Measurements from ENCODE around the gene NISCH. TPM values are rescaled to one million over a fixed set of nuclear protein-coding genes. Genes with fewer than 3 reads are reported as not detected.
A peak's percentile ranks its signal among the peaks of the same experiment; 100 is the strongest.

NISCH gene
- total and polyA plus RNA-seq, 4 donors: 91.5 to 161 (median 113) TPM

- Histone ChIP-seq H3K9me3 (ENCODE audit: control insufficient read depth, insufficient read depth, low read length) (no peaks in the 10 kb centered on the region), H3K36me3 (ENCODE audit: control insufficient read depth, insufficient read depth, low read length) (peaks cover 72% of the 10 kb centered on the region), H3K27me3 (ENCODE audit: control insufficient read depth, insufficient read depth, low read length) (no peaks in the 10 kb centered on the region), H3K4me3 (ENCODE audit: low read depth, low read length) (no peak overlapping the region), H3K4me1 (ENCODE audit: control insufficient read depth, insufficient read depth, low read length) (peaks cover 6% of the 10 kb centered on the region), H3K27ac (ENCODE audit: low read depth, low read length) (no peak overlapping the region)
- no peak for DNase-seq (ENCODE audit: low read depth in 4 of 6, low spot score in 6 of 6)
- 94% methylated on average over 3 of the region's 4 CpGs for WGBS (ENCODE audit: insufficient coverage)
These were observed 15.5 kb downstream of the NISCH start for GRCh38 chr3:52470920-52471319.

- WGBS (ENCODE audit: insufficient coverage): 70% methylated on average over 26 of the region's 26 CpGs
- H3K27ac ChIP-seq (ENCODE audit: low read depth, low read length): no peak overlapping the region
- no peaks in the 10 kb centered on the region for H3K9me3 ChIP-seq (ENCODE audit: control insufficient read depth, insufficient read depth, low read length)
- H3K36me3 ChIP-seq (ENCODE audit: control insufficient read depth, insufficient read depth, low read length): peaks cover 73% of the 10 kb centered on the region
- no peaks in the 10 kb centered on the region for H3K27me3 ChIP-seq (ENCODE audit: control insufficient read depth, insufficient read depth, low read length)
- H3K4me1 ChIP-seq (ENCODE audit: control insufficient read depth, insufficient read depth, low read length): peaks cover 6% of the 10 kb centered on the region
- peak in 3 of 6 donors; percentile 11 to 48 (median 44) for DNase-seq (ENCODE audit: low read depth in 4 of 6, low spot score in 6 of 6)
- no peak overlapping the region for H3K4me3 ChIP-seq (ENCODE audit: low read depth, low read length)
These were observed 16.2 kb downstream of the NISCH start for GRCh38 chr3:52471371-52472238.

- Histone ChIP-seq H3K4me3 (ENCODE audit: low read depth, low read length) (no peak overlapping the region), H3K9me3 (ENCODE audit: control insufficient read depth, insufficient read depth, low read length) (no peaks in the 10 kb centered on the region), H3K27me3 (ENCODE audit: control insufficient read depth, insufficient read depth, low read length) (no peaks in the 10 kb centered on the region), H3K4me1 (ENCODE audit: control insufficient read depth, insufficient read depth, low read length) (peaks cover 6% of the 10 kb centered on the region), H3K27ac (ENCODE audit: low read depth, low read length) (no peak overlapping the region), H3K36me3 (ENCODE audit: control insufficient read depth, insufficient read depth, low read length) (peaks cover 76% of the 10 kb centered on the region)
- DNase-seq (ENCODE audit: low read depth in 4 of 6, low spot score in 6 of 6): no peak
- 93% methylated on average over 10 of the region's 14 CpGs for WGBS (ENCODE audit: insufficient coverage)
These were observed 17.0 kb downstream of the NISCH start for GRCh38 chr3:52472239-52473000.

GRCh38 chr3:52473026-52473425 lies 17.6 kb downstream of the NISCH start:
- WGBS (ENCODE audit: insufficient coverage): 89% methylated on average over 2 of the region's 5 CpGs
- DNase-seq (ENCODE audit: low read depth in 4 of 6, low spot score in 6 of 6): no peak
- Histone ChIP-seq H3K27me3 (ENCODE audit: control insufficient read depth, insufficient read depth, low read length) (no peaks in the 10 kb centered on the region), H3K4me3 (ENCODE audit: low read depth, low read length) (no peak overlapping the region), H3K4me1 (ENCODE audit: control insufficient read depth, insufficient read depth, low read length) (peaks cover 5% of the 10 kb centered on the region), H3K9me3 (ENCODE audit: control insufficient read depth, insufficient read depth, low read length) (no peaks in the 10 kb centered on the region), H3K27ac (ENCODE audit: low read depth, low read length) (no peak overlapping the region), H3K36me3 (ENCODE audit: control insufficient read depth, insufficient read depth, low read length) (peaks cover 80% of the 10 kb centered on the region)

- peaks cover 98% of the 10 kb centered on the region for H3K36me3 ChIP-seq (ENCODE audit: control insufficient read depth, insufficient read depth, low read length)
- WGBS (ENCODE audit: insufficient coverage): 99% methylated on average over 15 of the region's 16 CpGs
These were observed 21.8 kb downstream of the NISCH start for GRCh38 chr3:52477076-52477795.

GRCh38 chr3:52477796-52478095 lies 22.3 kb downstream of the NISCH start:
- Histone ChIP-seq H3K27me3 (ENCODE audit: control insufficient read depth, insufficient read depth, low read length) (no peaks in the 10 kb centered on the region), H3K36me3 (ENCODE audit: control insufficient read depth, insufficient read depth, low read length) (peaks cover 98% of the 10 kb centered on the region), H3K9me3 (ENCODE audit: control insufficient read depth, insufficient read depth, low read length) (no peaks in the 10 kb centered on the region), H3K27ac (ENCODE audit: low read depth, low read length) (no peak overlapping the region), H3K4me1 (ENCODE audit: control insufficient read depth, insufficient read depth, low read length) (peaks cover 15% of the 10 kb centered on the region), H3K4me3 (ENCODE audit: low read depth, low read length) (no peak overlapping the region)
- 96% methylated on average over 5 of the region's 6 CpGs for WGBS (ENCODE audit: insufficient coverage)
- no peak for DNase-seq (ENCODE audit: low read depth in 4 of 6, low spot score in 6 of 6)

More at GRCh38 chr3:52477076-52477795, 21.8 kb downstream of the NISCH start:
- no peak overlapping the region for H3K4me3 ChIP-seq (ENCODE audit: low read depth, low read length)
- H3K27me3 ChIP-seq (ENCODE audit: control insufficient read depth, insufficient read depth, low read length): no peaks in the 10 kb centered on the region
- DNase-seq (ENCODE audit: low read depth in 4 of 6, low spot score in 6 of 6): no peak
- H3K4me1 ChIP-seq (ENCODE audit: control insufficient read depth, insufficient read depth, low read length): peaks cover 12% of the 10 kb centered on the region
- no peaks in the 10 kb centered on the region for H3K9me3 ChIP-seq (ENCODE audit: control insufficient read depth, insufficient read depth, low read length)
- no peak overlapping the region for H3K27ac ChIP-seq (ENCODE audit: low read depth, low read length)

GRCh38 chr3:52479037-52479876 lies 23.9 kb downstream of the NISCH start:
- H3K4me1 ChIP-seq (ENCODE audit: control insufficient read depth, insufficient read depth, low read length): peaks cover 26% of the 10 kb centered on the region
- no peak overlapping the region for H3K27ac ChIP-seq (ENCODE audit: low read depth, low read length)
- H3K9me3 ChIP-seq (ENCODE audit: control insufficient read depth, insufficient read depth, low read length): no peaks in the 10 kb centered on the region
- no peak for DNase-seq (ENCODE audit: low read depth in 4 of 6, low spot score in 6 of 6)
- peaks cover 94% of the 10 kb centered on the region for H3K36me3 ChIP-seq (ENCODE audit: control insufficient read depth, insufficient read depth, low read length)
- H3K4me3 ChIP-seq (ENCODE audit: low read depth, low read length): no peak overlapping the region
- WGBS (ENCODE audit: insufficient coverage): 98% methylated on average over 7 of the region's 7 CpGs
- H3K27me3 ChIP-seq (ENCODE audit: control insufficient read depth, insufficient read depth, low read length): no peaks in the 10 kb centered on the region

- DNase-seq (ENCODE audit: low read depth in 4 of 6, low spot score in 6 of 6): no peak
- Histone ChIP-seq H3K9me3 (ENCODE audit: control insufficient read depth, insufficient read depth, low read length) (no peaks in the 10 kb centered on the region), H3K27ac (ENCODE audit: low read depth, low read length) (no peak overlapping the region), H3K36me3 (ENCODE audit: control insufficient read depth, insufficient read depth, low read length) (peaks cover 94% of the 10 kb centered on the region), H3K27me3 (ENCODE audit: control insufficient read depth, insufficient read depth, low read length) (no peaks in the 10 kb centered on the region), H3K4me1 (ENCODE audit: control insufficient read depth, insufficient read depth, low read length) (peaks cover 33% of the 10 kb centered on the region), H3K4me3 (ENCODE audit: low read depth, low read length) (no peak overlapping the region)
- WGBS (ENCODE audit: insufficient coverage): 90% methylated on average over 13 of the region's 16 CpGs
These were observed 24.6 kb downstream of the NISCH start for GRCh38 chr3:52479877-52480575.
